Ascending aorta (tissue), 2 donors: ENCODE measurements around the gene GPR35. TPM values are rescaled to one million over a fixed set of nuclear protein-coding genes. Genes with fewer than 3 reads are reported as not detected.
A peak's percentile ranks its signal among the peaks of the same experiment; 100 is the strongest.

Source experiments
- DNase-seq, 2 donors: peaks; one replicate each; pipeline ENCODE4 v3.0.0-alpha.2; 2019; ENCODE audit warnings: low spot score in 2 of 2
- H3K27ac ChIP-seq, 2 donors: fragments of 200-600 bp; sonication (generic); one replicate each; pipeline ENCODE4 v1.5.1; 2016 to 2017; ENCODE audit warnings: mild to moderate bottlenecking in 1 of 2
- H3K27me3 ChIP-seq: fragments of 200-600 bp; sonication (generic); one replicate; pipeline ENCODE4 v1.5.1; 2017
- H3K36me3 ChIP-seq, 2 donors: fragments of 200-600 bp; sonication (generic); one replicate each; pipeline ENCODE4 v1.5.1; 2016
- H3K4me1 ChIP-seq, 2 donors: fragments of 200-600 bp; sonication (generic); one replicate each; pipeline ENCODE4 v1.5.1; 2016 to 2017; ENCODE audit warnings: mild to moderate bottlenecking in 1 of 2
- H3K4me3 ChIP-seq, 2 donors: fragments of 200-600 bp; sonication (generic); one replicate each; pipeline ENCODE4 v1.5.1; 2016 to 2017; ENCODE audit warnings: mild to moderate bottlenecking in 1 of 2
- H3K9me3 ChIP-seq, 2 donors: fragments of 200-600 bp; sonication (generic); one replicate each; pipeline ENCODE4 v1.5.1; 2016
- intact Hi-C: fragments of 100-400 bp; cut with DNase I; formaldehyde crosslinking; loops from one replicate; pipeline ENCODE4 v1.15.1; 2023
- total RNA-seq: library from RNA; depleted of rRNA; stranded (reverse); fragments of >200 nt; gene quantifications from one replicate; pipeline ENCODE4 v1.1.0, GENCODE V29; 2016
- TF ChIP-seq, protein P1 (sequence below), 3 experiments: fragments of 200-600 bp in 2 of 3; fragments of 450-650 bp in 1 of 3; sonication (generic) in 2 of 3; IDR thresholded peaks; one replicate each; pipeline ENCODE4 v1.5.1; 2016 to 2019; ENCODE audit warnings: antibody characterized with exemption in 3 of 3, mild to moderate bottlenecking in 1 of 3, moderate library complexity in 1 of 3

Gene GPR35
- total RNA-seq, 1 donor from 2014 or later: not detected

- no peaks in the 10 kb centered on the region for H3K4me1 ChIP-seq
- peak in 1 of 2 donors; percentile 55 for DNase-seq
- no peak overlapping the region for H3K27ac ChIP-seq
- no peaks in the 10 kb centered on the region for H3K9me3 ChIP-seq
- no peak overlapping the region for H3K4me3 ChIP-seq
- H3K36me3 ChIP-seq: no peaks in the 10 kb centered on the region
- TF ChIP-seq, protein P1, sequence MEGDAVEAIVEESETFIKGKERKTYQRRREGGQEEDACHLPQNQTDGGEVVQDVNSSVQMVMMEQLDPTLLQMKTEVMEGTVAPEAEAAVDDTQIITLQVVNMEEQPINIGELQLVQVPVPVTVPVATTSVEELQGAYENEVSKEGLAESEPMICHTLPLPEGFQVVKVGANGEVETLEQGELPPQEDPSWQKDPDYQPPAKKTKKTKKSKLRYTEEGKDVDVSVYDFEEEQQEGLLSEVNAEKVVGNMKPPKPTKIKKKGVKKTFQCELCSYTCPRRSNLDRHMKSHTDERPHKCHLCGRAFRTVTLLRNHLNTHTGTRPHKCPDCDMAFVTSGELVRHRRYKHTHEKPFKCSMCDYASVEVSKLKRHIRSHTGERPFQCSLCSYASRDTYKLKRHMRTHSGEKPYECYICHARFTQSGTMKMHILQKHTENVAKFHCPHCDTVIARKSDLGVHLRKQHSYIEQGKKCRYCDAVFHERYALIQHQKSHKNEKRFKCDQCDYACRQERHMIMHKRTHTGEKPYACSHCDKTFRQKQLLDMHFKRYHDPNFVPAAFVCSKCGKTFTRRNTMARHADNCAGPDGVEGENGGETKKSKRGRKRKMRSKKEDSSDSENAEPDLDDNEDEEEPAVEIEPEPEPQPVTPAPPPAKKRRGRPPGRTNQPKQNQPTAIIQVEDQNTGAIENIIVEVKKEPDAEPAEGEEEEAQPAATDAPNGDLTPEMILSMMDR (IDR thresholded peaks at IDR 0.05): no peak
- intact Hi-C loops: no loop called here
- no peaks in the 10 kb centered on the region for H3K27me3 ChIP-seq
Measured at GRCh38 chr2:240620149-240620731, 5.0 kb upstream of the GPR35 start.

- Histone ChIP-seq H3K9me3 (no peaks in the 10 kb centered on the region), H3K36me3 (no peaks in the 10 kb centered on the region), H3K27me3 (no peaks in the 10 kb centered on the region), H3K4me3 (no peak overlapping the region), H3K4me1 (no peaks in the 10 kb centered on the region), H3K27ac (no peak overlapping the region)
- intact Hi-C loops: no loop called here
- DNase-seq: peak in 1 of 2 donors; percentile 4
- TF ChIP-seq, protein P1 (IDR thresholded peaks at IDR 0.05): no peak
Measured at GRCh38 chr2:240620859-240621258, 4.4 kb upstream of the GPR35 start.

DNA sequence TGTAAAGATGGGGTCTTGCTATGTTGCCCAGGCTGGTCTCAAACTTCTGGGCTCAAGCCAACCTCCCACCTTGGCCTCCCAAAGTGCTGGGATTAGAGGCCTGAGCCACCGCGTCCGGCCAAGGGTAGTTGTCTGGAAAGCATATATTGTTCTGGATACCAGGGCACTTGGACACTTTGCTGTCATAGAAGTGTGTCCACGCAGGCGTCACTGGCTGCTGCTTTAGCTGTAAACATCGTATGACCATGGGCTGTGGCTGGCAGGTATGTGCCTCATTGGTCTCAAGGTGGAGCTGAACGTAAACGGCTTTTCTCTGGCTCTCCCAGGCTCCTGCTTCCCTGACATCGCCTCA is 3.2 kb upstream of the GPR35 start:
- peak in 1 of 2 donors; percentile 3 for DNase-seq
- intact Hi-C loops: no loop called here
- no peaks in the 10 kb centered on the region for H3K27me3 ChIP-seq

DNA sequence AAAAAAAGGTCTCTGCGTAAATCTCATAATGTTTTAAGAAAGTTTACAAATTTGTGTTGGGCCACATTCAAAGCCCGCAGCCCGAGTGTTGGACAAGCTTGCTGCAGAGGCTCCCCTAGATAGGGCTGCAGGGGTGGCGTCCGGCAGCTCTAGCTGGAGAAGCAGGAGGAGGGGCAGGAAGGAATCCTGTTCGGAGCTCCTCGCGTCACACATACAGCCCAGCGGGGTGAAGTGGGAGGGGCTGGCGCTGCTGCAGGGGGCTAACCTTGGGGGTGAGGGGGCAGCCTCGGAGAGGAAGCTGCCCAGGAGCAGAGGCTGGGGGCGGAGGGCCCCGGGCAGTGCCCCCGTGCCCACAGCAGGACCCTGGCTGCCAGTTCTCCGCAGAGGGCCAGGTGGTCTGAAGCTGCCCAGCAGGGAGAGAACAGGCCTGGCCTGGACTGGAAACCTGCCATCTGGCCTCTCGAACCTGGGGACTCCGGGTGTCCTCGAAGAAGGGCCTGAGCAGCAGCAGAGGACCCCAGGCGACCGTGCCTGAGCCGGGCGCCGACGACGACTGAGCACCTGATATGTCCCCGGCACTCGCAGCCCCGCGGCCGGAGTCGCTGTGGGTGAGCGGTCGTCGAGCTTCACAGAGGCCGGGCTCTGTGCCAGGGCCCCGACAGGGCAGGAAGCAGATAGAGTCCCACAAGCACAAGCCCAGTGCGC is 2.6 kb upstream of the GPR35 start:
- intact Hi-C loops: no loop called here

More for the DNA sequence above, 3.2 kb upstream of the GPR35 start:
- Histone ChIP-seq H3K9me3 (no peaks in the 10 kb centered on the region), H3K36me3 (no peaks in the 10 kb centered on the region), H3K27ac (no peak overlapping the region), H3K4me3 (no peak overlapping the region), H3K4me1 (no peaks in the 10 kb centered on the region)
- TF ChIP-seq, protein P1 (IDR thresholded peaks at IDR 0.05): no peak

GRCh38 chr2:240623531-240624010 is 1.7 kb upstream of the GPR35 start:
- intact Hi-C loops: no loop called here
- Histone ChIP-seq H3K9me3 (no peaks in the 10 kb centered on the region), H3K36me3 (no peaks in the 10 kb centered on the region), H3K27me3 (no peaks in the 10 kb centered on the region), H3K4me3 (no peak overlapping the region), H3K27ac (no peak overlapping the region), H3K4me1 (no peaks in the 10 kb centered on the region)
- DNase-seq: peak in 1 of 2 donors; percentile 60
- TF ChIP-seq, protein P1 (IDR thresholded peaks at IDR 0.05): no peak

More for the DNA sequence above, 2.6 kb upstream of the GPR35 start:
- DNase-seq: peak; percentile 7 to 62
- Histone ChIP-seq H3K27me3 (no peaks in the 10 kb centered on the region), H3K36me3 (no peaks in the 10 kb centered on the region), H3K4me1 (no peaks in the 10 kb centered on the region), H3K4me3 (no peak overlapping the region), H3K27ac (no peak overlapping the region), H3K9me3 (no peaks in the 10 kb centered on the region)
- TF ChIP-seq, protein P1 (IDR thresholded peaks at IDR 0.05): no peak
